ENCODE measurements around the gene CSKMT.

DNA sequence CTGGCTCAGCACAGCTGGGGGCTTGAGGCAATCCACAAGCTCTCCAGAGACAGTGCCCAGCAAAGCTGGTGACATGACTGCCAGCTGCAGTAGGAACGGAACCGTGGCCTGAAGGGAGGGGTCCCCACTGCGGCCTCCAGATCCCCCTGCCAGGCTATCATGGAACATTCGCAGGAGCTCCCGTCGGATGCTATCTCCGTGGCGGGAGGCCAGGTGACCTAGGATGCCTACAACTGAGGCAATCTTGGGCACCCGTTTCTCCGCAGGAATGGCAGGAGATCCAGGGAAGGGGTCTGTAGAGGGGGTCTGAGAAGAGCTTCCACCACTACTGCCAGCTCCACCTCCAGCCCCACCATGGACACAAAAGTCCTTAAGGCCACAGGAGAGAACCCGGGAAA, 16.1 kb upstream of the CSKMT start:
- TF ChIP-seq, protein P1, sequence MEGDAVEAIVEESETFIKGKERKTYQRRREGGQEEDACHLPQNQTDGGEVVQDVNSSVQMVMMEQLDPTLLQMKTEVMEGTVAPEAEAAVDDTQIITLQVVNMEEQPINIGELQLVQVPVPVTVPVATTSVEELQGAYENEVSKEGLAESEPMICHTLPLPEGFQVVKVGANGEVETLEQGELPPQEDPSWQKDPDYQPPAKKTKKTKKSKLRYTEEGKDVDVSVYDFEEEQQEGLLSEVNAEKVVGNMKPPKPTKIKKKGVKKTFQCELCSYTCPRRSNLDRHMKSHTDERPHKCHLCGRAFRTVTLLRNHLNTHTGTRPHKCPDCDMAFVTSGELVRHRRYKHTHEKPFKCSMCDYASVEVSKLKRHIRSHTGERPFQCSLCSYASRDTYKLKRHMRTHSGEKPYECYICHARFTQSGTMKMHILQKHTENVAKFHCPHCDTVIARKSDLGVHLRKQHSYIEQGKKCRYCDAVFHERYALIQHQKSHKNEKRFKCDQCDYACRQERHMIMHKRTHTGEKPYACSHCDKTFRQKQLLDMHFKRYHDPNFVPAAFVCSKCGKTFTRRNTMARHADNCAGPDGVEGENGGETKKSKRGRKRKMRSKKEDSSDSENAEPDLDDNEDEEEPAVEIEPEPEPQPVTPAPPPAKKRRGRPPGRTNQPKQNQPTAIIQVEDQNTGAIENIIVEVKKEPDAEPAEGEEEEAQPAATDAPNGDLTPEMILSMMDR (IDR thresholded peaks at IDR 0.05) = no peak
- no peak for TF ChIP-seq POLR2A (IDR thresholded peaks at IDR 0.05)
